SU-DHL-6 (cell line): Measurements from ENCODE around the gene WNT1.

Experiments used
- CTCF ChIP-seq: fragments of 200-600 bp; sonication (generic); IDR thresholded peaks from one replicate; pipeline ENCODE4 v1.5.1; 2017; ENCODE audit warnings: antibody characterized with exemption, mild to moderate bottlenecking, low read length, moderate library complexity; ENCODE audit not compliant: insufficient read depth, poor library complexity, severe bottlenecking
- EZH2phosphoT487 ChIP-seq: fragments of 200-600 bp; sonication (generic), shearing (Covaris generic); conservative IDR thresholded peaks from 2 replicates; pipeline ENCODE4 v1.6.1; 2018; ENCODE audit warnings: mild to moderate bottlenecking, antibody characterized with exemption, low read length, moderate library complexity, mixed read lengths

GRCh38 chr12:49031573-49032161 is 53.5 kb downstream of the WNT1 start:
- TF ChIP-seq EZH2phosphoT487 = no peak
- no peak for TF ChIP-seq CTCF
